GM03348 (cell line): ENCODE measurements around the gene PTPN5.
A peak's percentile ranks its signal among the peaks of the same experiment; 100 is the strongest.

Experiments used
- DNase-seq: peaks from one replicate; pipeline ENCODE4 v3.0.0; 2012; ENCODE audit warnings: low spot score

PTPN5 gene

GRCh38 chr11:18739685-18740084, 51.9 kb downstream of the PTPN5 start:
- no peak for DNase-seq

GRCh38 chr11:18737642-18738041, 54.0 kb downstream of the PTPN5 start:
- no peak for DNase-seq

GRCh38 chr11:18736590-18737148, 54.9 kb downstream of the PTPN5 start:
- no peak for DNase-seq

- DNase-seq = no peak
Measured at GRCh38 chr11:18733202-18733601, 58.4 kb downstream of the PTPN5 start.

- DNase-seq = peak; percentile 82
Measured at GRCh38 chr11:18731949-18732821, 59.4 kb downstream of the PTPN5 start.

- no peak for DNase-seq
Measured at GRCh38 chr11:18731441-18731840, 60.2 kb downstream of the PTPN5 start.

GRCh38 chr11:18730020-18730419, 61.6 kb downstream of the PTPN5 start:
- DNase-seq = no peak

- no peak for DNase-seq
Measured at GRCh38 chr11:18729426-18729825, 62.2 kb downstream of the PTPN5 start.

- no peak for DNase-seq
Measured at GRCh38 chr11:18728658-18729057, 62.9 kb downstream of the PTPN5 start.

- DNase-seq = peak; percentile 75
Measured at GRCh38 chr11:18727479-18728236, 63.9 kb downstream of the PTPN5 start.

- DNase-seq = no peak
Measured at GRCh38 chr11:18726040-18726439, 65.6 kb downstream of the PTPN5 start, which contains the start of gene IGSF22. IGSF22 (minus strand) TSS chr11:18726188; CDS start chr11:18724236, 1,952 bp downstream.

- DNase-seq = no peak
Measured at GRCh38 chr11:18723991-18724390, 67.6 kb downstream of the PTPN5 start.

GRCh38 chr11:18722293-18722637, 69.3 kb downstream of the PTPN5 start:
- no peak for DNase-seq

- peak; percentile 69 for DNase-seq
Measured at GRCh38 chr11:18721561-18722292, 69.9 kb downstream of the PTPN5 start.

GRCh38 chr11:18720808-18721560, 70.6 kb downstream of the PTPN5 start:
- peak; percentile 89 for DNase-seq

- DNase-seq = peak; percentile 26
Measured at GRCh38 chr11:18720091-18720807, 71.3 kb downstream of the PTPN5 start.

- DNase-seq = no peak
Measured at GRCh38 chr11:18715476-18715875, 76.1 kb downstream of the PTPN5 start.

GRCh38 chr11:18714443-18714780, 77.2 kb downstream of the PTPN5 start:
- DNase-seq = no peak

- DNase-seq = no peak
Measured at GRCh38 chr11:18713646-18714442, 77.8 kb downstream of the PTPN5 start.

GRCh38 chr11:18710545-18710944, 81.1 kb downstream of the PTPN5 start:
- no peak for DNase-seq
